Stimulated activated CD4-positive, alpha-beta T cell treated with anti-CD3 and anti-CD28 coated beads, TNF-alpha, amount 100 ng/mL, for 1 hour (primary cell): ENCODE data around the gene DNAJC11.
"Not testable (repeated sequence)": the region's sequence is repeated elsewhere in the genome, so short reads cannot be mapped to it uniquely, and the experiment has no call there.

ENCODE experiments used
- DNase-seq, 3 donors: peaks; one replicate each; pipeline ENCODE4 v3.0.0-alpha.2; 2020; ENCODE audit warnings: low read depth in 3 of 3, low spot score in 1 of 3

The DNAJC11 gene

DNA sequence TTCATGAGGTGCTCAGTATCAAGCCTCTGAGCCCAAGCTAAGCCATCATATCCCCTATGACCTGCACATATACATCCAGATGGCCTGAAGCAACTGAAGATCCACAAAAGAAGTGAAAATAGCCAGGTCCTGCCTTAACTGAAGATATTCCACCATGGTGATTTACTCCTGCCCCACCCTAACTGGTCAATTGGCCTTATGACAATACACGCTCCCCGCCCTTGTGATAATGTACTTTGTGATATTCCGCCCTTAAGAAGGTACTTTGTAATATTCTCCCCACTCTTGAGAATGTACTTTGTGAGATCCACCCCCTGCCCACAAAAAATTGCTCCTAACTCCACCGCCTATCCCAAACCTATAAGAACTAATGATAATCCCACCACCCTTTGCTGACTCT, 1.7 kb downstream of the DNAJC11 start:
- DNase-seq: not testable (repeated sequence)

DNA sequence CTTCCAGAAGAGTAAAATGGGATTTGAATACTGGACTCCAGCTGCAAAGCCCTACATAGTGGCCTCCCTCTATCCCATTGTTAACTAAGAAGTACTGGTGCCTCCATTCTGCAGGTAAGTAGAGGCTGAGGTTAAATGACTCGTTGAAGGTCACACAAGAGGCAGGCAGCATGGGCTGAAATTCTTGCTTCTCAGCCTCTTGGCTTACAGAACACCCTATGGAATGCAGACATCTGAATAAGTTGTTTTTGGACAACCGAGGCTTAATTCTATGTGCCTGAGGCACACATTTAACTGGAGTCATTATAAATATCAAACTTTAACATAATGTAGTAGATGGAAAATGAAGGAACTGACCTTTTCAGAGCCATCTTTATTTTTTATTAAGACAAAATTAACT, 5.7 kb downstream of the DNAJC11 start:
- DNase-seq: no peak

GRCh38 chr1:6694121-6694713, 7.4 kb downstream of the DNAJC11 start:
- DNase-seq: no peak

GRCh38 chr1:6692956-6693355, 8.7 kb downstream of the DNAJC11 start:
- DNase-seq: no peak

DNA sequence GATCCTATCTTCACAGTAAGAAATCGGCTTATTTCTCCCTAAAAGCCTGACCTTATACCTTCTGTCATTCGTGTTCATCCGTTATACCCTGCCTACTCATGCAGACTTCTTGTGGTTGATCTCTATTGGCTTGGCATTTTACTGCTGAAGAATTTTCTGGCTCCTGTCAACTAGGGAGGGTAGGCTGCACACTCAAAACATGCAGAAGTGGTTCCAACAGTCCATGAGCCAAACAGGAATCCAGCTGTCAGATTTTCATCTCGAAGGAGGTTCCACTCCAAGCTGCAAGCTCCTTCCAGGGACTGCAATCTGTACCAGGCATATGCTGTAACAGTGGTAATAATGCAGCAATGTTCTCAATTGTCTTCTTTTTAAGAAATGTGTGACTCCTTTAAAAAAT, 10.1 kb downstream of the DNAJC11 start:
- DNase-seq: no peak

DNA sequence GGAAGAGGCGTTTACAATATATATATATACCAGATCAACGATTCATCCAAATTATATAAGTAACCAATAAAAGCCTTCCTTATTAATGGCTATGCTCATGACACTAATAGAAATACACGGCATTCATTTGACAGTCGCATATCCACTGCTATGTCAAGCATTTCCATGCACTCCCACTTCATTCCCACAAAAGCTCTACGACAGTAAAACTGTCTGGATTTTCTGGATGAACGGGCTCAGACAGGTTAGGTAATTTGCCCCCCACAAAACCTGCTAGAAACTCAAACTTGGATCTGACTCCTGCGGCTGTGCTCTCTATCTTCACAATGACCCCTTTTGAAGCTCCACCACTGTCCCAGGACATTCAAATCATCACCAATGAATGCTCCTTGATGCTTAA, 11.4 kb downstream of the DNAJC11 start:
- DNase-seq: no peak

DNA sequence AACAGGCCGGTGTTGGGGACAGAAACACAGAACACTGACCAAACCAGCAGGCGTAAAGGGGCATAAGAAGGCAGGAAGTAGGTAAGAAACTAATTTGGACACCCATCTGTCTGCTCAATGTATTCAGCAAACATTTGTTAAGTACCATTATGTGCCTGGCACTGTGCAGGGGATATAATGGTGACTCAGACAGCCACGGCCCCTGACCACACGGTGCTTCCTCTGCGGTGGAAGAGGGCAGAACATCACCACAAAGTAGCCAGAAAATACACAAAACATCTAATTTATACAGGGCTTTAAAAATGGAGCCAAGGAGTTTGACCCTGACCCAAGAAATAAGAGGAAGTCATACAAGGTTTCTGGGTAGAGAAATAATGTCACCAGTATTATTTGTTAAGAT, 12.9 kb downstream of the DNAJC11 start:
- no peak for DNase-seq

DNA sequence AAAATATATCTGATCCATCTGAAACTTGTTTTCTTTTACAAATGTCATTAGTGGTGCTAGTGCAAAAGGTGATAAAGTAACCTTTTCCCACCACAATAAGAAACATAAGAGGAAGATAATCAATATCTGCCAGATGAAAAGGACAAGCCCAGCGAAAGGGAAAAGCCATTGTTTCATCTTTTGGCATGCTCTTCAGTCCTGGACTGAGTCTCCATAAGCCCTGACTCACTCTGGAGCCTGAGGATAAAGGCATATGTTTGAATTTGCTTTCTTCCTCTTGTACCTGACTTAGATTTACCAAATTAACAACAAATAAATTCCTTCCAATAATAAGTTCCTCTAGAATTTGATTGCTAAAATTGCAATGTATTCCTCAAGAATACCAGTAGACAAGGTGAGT, 13.6 kb downstream of the DNAJC11 start:
- no peak for DNase-seq

DNA sequence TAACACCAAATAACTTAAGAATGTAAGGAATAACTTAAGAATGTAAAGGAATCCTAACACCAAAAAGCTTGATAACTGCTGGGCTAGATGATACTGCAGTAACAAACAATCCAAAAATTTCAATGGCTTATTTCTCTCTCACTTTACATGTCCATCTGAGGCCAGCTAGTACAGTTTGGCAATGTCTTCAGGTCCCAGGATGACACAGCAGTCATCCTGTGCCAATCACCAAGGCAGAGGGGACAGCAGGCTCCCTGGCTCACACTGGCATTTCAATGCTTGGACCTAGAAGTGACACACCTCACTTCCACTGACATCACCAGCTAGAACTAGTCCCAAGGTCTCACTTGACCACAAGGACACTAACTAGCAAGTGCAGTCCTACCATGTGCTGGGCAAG, 15.3 kb downstream of the DNAJC11 start:
- no peak for DNase-seq

- no peak for DNase-seq
Measured at GRCh38 chr1:6685381-6685780, 16.2 kb downstream of the DNAJC11 start.

GRCh38 chr1:6683434-6683833, 18.2 kb downstream of the DNAJC11 start:
- DNase-seq: no peak

GRCh38 chr1:6675941-6676340, 25.7 kb downstream of the DNAJC11 start:
- DNase-seq: no peak

DNA sequence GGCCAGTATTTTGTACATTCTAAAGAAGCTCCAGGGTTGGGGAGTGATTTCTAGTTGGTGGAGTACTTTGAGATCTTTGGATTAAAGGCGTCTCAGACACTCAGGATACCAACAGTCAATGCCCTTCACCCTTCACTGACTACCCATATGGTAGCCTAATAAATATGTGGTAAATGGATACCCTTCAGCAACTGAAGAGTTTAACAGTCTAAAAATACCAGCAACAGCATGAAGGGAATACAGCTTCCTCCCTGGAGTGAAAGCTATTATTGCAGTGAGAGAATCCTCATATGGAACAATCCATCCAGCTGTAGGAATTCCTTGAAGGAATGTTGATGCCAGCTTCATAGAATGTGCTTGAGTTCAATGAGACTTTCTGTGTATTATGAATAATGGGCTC, 26.8 kb downstream of the DNAJC11 start:
- DNase-seq: no peak

DNA sequence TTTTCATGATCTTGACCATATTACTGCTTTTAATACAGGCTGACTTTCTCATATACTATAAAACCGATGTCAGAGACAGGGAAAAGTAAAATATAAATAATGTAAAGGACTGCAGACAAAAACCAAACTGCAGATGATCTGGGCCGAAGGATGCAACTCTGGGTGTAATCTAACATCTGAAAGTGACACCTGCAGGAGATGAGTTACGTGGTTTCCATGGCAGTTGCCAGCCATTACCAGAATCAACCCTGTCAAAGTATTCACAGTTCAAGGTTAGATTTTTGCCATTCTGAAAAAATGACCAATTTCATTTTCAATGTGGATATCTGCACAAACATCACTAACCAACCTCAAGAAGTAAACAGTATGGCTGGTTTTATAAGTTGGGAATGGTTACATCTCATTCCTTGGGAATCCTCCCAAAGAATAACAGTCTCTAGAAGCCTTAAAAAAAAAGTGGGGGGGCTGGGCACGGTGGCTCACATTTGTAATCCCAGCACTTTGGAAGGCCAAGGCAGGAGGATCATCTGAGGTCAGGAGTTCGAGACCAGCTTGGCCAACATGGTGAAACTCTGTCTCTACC, 27.7 kb downstream of the DNAJC11 start:
- no peak for DNase-seq

DNA sequence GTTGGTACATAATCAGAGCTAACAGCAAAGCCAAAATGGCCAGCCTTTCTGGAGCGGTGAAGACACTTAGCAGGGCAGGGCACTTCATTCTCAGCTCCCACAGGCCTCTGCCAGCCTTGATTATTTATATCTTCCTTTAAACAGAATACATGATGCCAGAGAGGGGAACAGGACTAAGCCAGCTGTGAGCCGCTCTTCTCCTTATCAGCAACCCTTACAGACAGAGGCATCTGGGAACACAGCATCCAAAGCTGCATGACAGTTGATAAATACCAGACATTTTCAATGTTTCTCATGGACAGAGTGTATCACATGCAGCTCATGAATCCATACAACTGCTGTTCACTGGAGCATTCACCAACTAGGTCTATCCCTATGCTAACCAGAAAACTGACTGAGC, 29.1 kb downstream of the DNAJC11 start:
- no peak for DNase-seq

DNA sequence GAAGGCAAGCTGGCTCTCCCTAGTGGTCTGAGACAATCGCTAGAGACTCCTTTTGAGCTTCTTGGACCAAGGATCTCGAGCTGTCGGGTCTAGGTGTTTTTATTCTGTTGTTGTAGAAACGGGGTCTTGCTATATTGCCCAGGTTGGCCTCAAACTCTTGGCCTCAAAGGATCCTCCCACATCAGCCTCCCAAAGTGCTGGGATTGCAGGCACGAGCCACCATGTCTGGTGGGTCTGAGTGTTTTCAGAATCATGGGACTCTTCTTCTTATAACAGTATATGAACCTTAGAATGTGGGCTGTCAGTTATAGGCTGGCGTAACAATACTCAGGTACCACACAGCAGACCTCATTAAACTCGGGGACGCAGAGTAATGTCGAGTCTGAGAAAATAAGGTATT, 33.1 kb downstream of the DNAJC11 start:
- DNase-seq: no peak

DNA sequence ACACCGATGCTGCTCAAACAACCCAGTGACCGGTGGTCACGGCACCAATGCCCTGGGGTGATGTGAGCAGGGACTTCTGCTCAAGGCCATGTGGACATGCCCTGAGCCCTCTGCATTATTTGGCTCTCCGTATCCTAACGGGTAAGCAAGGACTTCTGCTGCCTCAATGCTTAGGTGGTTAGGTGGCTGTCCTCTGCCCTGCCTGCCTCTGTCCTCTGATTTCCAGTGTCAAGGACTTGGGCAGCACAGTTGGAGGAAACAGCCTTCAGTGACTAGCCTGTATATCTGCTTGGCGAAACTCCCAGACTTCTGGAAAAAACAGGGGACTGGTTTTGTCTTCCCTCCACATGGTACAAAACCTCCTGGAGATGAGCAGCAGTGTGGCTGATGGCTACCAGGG, 34.5 kb downstream of the DNAJC11 start:
- DNase-seq: no peak

DNA sequence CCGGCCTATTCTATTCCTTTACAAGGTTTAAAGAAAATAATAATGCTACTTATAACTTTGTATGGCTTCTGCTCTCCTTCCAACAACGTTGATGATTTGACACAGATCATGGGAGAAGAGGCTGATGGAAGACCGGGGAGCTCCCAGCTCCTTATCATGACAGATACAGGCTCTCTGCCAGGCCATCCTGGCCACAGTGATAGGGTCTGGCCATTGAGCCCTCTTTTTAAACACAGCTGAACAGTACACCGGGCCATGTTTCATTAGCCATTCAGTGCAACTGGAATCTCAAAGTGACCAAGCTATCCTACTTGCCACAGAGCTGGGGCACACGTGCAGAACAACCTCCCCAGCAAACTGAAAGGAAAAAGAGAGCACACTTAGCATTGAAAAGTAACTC, 34.9 kb downstream of the DNAJC11 start:
- no peak for DNase-seq

- DNase-seq: not testable (repeated sequence)
Measured at GRCh38 chr1:6662468-6662867, 39.1 kb downstream of the DNAJC11 start.

DNA sequence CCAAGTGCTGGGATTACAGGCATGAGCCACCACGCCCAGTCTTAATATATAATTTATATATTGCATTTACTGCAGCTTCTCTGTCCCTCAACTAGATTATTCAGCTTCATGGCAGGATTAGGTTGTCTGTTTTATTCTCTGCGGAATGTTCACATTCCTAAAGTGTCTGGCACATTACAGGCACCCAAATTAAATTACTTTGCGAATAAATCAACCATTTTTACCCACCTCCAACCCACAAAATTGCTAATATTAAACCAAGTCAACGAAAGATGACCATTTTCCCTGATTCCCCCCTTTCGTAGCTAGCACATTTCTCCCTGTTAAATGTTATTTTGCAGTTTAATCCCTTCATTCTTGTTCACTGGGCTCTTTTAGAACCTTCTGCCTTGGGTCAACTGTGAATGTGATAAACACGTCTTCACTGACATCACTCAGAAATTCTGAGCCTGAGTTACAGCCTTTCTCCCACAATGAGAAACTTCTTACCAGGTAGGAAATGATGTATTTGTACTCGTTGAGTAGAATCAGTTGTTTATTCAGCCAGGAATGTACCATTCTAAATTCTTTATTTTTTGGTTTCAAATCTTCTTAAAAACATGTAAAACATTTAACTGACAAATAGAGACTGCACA, 41.1 kb downstream of the DNAJC11 start:
- DNase-seq: no peak

DNA sequence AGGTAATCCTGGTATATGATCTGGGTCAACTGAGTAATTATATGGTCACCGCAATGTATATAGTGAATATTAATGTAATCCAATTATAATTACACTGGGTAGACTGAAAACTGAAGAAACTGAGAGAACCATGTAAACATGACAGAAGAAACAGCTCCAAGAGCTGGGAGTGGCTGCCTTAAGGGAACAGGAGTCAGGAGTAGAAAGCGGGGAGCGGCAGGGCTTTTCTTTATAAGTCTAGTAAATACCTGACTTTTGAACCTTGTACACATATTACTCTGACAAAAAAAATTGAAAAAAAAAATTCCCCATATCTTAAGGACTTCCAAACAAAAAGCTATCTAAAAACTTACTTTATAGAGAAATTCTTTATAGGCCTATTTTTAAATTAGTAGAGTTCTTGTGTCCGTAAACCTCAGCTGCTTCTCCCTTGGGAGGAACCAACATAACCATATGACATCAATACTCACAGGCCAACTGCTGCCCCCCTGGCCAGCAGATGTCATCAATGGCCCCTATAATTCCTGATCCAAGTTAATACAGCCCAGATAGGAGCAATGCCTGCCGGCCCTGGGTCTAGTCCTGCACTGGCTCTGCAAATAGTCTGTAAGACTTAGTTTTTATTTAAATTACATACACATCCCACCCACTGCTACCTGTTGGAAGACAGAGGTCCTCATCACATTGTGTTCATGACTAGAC, 43.1 kb downstream of the DNAJC11 start:
- DNase-seq: no peak

DNA sequence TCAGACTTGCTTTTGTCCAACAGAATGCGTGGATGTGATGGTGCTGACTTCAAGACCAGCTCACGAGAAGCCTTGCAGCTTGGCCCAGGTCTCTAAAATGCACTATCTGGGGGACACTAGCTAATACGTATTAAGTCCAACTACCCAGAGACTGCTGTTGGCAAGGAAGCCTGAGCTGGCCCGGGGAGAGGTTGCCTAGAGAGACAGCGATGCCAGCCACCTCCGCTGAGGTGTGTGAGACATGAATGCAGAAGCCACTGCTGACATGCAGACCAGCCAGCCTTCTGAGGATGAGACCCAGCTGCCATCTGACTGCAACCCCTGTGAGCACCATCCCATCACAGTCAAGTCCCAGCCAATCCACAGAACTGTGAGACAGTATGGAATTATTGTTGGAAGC, 44.5 kb downstream of the DNAJC11 start:
- DNase-seq: no peak
